ENCODE measurements around the gene NPTN.
"Not testable (repeated sequence)": the region's sequence is repeated elsewhere in the genome, so short reads cannot be mapped to it uniquely, and the experiment has no call there.

Gene NPTN

DNA sequence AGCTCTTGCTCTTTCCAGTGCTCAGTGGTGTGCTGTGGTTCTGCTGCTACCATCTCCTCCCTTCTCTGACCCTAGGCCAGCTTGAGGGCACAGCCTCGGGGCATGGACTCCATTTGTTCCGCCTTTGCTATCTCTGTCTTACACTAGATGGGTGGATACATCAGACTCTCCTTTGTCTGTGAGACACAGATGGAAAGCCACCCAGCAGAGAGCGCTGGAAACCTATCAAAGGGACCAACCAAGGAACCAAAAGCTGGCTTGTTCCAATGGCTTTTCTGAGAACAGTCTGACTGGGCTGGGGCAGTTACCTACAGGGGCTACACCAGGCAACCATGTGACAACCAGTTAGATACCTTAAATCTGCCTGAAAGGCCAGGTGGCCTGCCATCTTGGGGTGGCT, 63.8 kb downstream of the NPTN start:
- DNase-seq: no peak

DNA sequence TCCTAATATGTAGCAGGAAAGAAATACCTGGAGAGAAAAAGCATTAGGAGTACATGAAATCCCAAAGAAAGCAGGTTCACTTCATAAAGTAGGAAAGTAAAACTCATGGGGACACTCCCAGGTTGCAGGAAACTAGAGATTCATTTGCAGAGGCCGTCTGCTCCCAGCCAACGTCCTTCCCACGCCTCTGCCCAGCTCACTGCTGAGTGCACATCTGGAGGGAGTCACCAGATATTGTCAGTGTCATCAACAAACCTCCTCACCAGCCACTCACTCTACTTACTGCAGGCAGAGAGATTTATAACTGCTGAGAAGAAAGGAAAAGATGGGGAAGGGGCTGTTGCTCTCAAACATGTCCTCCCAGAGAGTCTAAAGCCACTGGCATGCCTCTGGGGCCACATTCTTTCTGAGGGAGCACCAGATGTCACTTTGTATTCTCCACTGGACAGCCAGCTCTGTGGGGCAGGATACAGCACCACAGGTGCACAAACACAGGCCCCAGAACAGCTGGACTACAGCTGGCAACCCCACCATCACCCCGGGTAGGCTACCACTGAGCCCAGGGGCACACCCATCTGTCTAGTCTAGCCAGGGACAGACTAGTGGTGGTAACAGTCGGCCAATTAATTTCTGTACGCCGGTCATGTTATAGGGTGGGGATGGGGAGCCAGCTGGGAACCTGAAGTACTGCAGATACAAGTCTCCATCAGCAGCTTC, 64.5 kb downstream of the NPTN start:
- DNase-seq: no peak

DNA sequence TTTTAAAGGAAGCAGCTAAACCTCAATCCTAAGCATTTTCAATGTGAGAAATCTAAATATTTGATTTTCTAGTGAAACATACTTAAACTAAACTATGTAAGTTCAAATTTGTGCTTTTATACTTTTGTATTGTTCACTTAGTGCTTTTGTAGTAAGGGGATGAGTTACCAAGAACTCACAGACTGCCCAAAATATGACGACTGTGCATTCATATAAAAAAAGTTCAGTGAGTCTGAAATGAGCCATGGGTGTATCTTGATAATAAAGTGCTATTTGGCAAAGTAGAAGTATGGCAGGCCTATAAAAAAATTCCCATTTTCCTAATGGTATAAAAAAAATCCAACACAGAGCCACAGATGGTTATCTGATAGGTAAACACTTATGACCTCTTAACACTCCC, 66.2 kb downstream of the NPTN start:
- no peak for DNase-seq

DNA sequence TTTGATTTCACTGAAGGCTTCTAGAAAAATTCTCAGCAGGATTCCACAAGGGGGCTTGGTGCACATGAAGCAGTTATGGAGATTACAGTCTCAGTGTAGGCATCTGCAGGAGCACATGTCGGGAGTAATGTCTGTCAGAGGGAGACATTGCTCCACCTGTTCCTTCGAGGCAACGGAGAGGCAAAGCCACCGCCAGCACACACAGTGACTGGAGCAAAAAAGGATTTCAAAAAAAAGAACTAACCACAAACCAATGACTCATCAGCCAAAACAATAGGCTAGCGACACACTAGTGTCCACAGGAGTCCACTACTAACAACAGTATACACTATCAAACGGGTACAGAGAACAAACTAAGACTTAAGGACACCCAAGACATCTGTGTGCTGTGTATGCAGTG, 68.9 kb downstream of the NPTN start:
- DNase-seq: no peak

DNA sequence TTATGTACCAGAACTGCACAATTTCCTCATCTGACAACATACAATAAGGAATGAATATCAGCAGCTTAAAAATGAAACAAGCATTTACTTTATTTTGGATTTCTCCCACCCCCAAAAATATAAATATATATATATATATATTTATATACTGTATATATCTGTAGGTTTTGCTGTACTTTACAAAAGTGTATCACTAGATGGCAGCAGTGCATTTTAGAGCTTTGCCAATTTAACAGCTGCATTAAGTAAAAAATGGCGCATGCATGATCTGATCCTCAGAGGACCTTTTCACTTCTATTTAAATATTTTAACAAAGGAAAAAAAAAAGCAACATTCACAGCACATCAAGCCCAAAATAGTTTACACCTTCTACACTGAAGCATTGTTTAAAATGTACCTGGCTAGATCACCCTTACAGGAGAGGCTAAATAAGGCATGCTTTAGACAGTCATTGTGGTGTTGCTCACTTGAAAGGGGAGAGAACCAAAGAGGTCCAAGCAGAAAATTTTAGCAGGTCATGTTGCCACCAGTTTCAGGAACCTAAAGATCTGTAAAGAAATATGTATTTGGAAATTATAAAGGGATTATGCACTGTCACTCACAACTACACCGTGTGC, 72.6 kb downstream of the NPTN start:
- DNase-seq: no peak

DNA sequence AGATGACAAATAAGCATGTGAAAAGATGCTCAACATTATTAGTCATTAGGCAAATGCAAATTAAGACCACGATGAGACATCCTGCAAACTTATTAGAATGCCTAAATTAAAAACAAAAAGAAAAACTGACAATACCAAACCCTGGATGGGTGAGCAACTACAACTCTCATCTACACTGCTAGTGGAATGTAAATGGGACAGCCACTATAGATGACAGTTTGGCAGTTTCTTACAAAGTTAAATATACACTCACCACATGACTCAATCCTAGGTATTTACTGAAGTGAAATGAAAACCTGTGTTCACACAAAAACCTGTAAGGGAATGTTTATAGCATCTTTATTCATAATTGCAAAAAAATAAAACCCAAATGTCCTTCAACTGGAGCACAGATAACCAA, 74.7 kb downstream of the NPTN start:
- DNase-seq: no peak

DNA sequence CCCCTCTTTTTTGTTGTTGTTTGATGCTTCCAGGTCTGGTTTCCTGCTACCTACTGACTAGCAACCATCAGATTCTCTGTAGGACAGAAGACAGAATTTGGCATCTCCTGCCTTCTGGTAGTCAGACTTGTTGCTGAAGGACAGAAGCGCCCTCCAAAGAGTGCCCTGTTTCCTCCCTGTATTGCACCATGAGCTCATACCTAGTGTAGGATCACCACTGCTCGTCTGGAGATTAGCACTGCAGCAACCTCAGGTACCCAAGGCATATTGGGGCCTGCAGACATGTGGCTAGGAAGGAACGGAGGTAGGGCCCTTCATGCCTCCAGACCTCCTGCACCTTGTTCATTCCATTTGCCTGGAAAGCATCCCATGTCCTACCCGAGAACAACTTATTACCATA, 78.1 kb downstream of the NPTN start:
- DNase-seq: no peak

DNA sequence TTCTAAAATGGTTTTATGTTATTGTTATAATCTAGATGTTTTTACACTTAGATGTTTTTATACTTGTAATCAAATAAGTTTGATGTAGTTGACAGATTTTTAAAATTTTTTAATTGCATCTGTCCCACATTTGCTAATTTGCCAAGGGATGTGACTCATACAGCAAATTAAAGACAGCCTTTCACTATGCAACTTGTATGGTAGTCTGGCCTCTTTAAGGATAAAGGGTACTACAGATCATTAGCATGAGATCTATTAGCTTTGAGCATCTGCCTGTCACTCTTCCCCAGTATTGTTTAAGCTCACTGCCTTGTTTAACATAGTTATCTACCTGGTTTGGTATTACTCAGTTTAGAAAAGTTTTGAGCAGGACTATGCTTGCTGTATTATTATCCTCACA, 83.0 kb downstream of the NPTN start:
- DNase-seq: no peak

DNA sequence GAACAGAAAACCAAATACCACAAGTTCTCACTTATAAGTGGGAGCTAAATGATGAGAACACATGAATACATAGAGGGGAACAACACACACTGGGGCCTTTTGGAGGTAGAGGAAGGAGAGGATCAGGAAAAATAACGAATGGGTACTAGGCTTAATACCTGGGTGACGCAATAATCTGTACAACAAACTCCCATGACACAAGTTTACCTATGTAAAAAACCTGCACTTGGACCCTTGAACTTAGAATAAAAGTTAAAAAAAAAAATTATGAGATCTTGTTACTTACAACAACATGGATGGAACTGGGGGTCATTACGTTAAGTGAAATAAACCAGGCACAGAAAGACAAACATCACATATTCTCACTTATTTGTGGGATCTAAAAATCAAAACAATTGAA, 84.3 kb downstream of the NPTN start:
- not testable (repeated sequence) for DNase-seq

DNA sequence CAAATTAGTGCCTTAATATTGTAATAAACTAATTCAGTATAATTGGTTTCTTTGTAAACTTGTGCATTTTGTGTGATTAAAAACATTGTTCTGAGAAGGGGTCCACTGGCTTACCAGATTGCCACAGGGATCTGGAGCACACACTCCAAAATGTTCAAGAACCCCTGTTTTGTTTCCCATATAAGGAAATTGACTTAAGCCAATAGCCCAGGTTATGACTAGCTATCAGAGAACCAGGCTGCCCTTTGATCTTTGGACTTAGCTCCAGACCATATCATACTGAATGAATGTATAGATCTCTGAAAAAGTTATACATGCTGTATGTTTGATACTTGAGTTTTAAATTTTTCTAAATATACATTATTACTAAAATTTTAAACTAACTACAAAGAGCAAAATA, 91.7 kb downstream of the NPTN start:
- no peak for DNase-seq

DNA sequence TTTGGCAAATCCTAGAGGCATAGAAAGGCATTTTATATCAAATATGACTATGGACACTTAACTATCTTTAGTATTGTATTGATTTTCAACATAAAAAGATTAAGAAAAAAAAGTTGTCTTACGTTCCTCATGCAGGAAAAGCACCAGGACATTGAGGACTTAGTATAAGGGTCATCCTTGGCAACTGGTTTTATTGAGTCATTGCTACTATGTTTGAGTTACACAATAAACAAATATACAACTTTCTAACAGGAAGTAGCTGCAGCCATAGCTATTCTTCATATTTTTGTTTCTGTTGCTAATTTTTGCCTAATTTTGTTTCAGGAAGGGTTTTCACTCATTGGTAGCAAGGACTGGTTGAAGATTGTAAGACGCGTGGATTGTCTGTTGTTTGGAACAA, 93.0 kb downstream of the NPTN start:
- no peak for DNase-seq

DNA sequence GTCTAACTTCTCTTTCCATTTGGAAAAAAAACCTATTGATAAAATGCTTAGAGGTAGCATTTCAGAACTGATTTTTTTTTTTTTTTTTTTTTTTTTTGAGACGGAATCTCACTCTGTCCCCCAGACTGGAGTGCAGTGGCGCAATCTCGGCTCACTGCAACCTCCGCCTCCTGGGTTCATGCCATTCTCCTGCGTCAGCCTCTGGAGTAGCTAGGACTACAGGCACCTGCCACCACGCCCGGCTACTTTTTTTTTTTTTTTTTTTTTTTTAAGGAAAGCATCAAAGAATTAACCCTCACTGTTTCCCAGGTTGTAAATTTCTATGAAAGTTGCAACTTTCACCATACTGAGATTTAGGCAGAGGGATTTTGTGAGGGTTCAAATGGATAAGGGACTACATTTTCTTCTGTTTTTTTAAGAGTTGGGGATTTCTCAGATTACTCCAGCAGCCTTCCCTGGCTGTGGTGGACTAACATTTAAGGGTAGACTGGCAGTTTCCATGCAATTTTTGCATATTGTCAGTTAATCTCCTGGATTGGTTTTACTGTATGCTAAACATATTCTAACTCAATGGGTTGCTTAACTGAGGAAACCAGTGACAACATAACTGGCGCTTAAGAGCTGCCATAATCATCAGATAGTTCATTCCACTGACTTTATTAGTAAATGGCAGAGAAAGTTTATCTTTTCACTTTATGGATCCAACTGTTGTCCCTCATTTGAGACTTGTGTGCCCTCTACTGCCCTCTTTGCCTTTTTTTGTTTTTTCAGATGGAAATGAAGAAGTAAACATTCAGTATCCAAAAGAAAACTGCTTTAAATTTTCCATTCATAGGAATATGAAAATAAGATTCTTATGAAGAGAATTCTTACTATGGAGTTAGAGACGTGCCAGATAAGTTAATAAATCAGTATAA, 93.7 kb downstream of the NPTN start:
- DNase-seq: no peak

DNA sequence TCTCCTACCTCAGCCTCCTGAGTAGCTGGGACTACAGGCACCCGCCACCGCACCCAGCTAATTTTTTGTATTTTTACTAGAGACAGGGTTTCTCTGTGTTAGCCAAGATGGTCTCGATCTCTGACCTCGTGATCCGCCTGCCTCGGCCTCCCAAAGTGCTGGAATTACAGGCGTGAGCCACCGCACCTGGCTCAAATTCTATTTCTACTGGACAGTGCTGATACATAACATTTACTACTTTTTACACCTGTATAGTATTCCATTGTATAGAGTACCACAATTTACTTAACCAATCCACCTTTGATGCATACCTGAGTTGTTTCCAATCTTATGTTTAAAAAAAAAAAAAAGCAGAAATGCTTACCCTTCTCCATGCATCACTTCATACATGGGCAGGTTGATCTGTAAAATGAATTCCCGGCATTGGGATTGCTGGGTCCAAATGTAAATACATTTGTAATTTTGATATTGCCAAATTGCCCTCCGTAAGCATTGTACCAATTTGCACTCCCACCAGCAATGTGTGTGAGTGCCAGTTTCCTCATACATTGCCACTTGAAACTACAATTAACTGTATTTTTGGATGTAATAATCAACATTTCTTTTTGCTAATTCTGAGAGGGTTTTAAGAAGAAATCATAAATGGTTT, 94.5 kb downstream of the NPTN start:
- DNase-seq: no peak

DNA sequence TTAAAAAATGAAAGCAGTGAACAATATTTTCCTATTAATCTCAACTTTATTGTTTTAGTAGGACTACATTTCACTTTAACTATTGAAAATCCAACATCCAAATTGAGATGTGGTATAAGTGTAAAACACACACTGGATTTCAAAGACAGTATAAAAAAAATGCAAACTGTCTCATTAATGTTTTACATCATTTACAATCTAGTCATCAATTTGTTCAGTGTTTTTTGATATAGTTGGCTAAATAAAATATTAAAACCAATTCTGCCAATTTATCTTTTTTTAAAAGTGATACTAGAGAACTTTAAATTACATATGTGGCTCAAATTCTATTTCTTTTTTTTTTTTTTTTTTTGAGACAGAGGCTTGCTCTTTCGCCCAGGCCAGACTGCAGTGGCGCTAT, 95.1 kb downstream of the NPTN start:
- no peak for DNase-seq

DNA sequence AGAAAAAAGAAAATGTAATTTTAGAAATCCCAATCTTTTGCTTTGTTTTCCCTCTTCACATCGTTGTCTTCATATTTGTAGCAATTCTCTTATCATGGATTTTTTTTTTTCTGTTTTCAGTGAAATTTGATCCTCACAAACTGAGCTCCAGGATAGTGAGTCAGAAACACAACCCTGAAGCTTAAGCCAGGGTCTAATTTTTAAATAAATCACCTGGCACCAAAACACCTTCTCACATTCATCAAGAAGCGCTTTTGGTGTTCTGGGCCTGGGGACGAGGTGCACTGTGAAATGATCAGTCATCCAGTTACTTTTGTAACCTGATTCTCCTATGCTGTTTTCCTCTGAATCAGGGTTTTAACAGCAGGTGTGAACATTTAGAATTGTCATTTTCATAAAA, 102.5 kb downstream of the NPTN start:
- no peak for DNase-seq

DNA sequence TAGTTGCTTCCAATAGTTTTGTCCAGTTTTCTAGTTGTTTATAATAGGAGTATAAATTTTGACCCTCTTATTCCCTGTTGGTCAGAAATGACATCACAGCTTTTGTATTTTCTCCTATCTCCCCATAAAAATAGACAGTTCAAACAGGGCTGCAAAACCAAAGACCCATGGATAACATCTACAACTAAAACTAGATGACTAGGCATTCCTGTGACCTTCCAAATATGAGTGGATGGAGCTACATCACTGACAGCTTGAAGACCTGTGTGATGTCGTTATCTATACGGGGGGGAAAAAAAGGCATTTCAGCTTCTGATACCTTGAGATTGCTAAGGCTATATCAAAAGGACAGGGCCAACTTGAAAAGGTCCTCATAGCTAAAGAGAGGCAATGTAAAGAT, 105.6 kb downstream of the NPTN start:
- DNase-seq: no peak

DNA sequence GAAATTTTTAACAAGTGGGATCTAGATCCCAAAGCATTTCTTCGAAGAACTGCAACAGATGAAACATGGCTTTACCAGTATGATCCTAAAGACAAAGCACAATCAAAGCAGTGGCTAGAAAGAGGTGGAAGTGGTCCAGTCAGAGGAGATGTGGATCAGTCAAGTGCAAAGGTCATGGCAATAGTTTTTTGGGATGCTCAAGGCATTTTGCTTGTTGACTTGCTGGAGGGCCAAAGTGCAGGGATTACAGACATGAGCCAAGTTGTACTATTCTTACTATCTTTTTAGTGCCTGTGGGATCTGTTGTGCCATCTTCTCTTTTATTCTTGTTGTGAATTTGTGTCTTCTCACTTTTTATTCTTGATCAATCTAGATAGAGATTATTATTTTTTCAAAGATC, 108.3 kb downstream of the NPTN start:
- DNase-seq: no peak

DNA sequence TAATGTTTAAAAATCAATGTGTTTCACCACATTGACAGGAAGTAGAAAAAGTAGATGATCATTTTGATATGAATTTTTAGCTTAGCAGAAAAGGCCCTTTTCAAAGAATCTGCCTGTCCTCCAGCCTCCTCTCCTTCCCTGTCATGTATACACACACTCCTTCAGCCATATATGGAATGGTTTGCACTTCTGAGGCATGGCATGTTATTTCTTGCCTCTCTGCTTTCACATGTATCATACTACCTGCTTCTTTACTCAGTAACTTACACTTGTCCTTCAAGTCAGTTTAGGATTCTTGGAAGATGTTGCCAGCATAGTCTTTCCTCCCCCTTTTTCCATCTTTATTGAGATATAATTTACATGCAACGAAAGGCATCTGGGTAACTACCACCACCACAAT, 111.2 kb downstream of the NPTN start:
- DNase-seq: no peak

DNA sequence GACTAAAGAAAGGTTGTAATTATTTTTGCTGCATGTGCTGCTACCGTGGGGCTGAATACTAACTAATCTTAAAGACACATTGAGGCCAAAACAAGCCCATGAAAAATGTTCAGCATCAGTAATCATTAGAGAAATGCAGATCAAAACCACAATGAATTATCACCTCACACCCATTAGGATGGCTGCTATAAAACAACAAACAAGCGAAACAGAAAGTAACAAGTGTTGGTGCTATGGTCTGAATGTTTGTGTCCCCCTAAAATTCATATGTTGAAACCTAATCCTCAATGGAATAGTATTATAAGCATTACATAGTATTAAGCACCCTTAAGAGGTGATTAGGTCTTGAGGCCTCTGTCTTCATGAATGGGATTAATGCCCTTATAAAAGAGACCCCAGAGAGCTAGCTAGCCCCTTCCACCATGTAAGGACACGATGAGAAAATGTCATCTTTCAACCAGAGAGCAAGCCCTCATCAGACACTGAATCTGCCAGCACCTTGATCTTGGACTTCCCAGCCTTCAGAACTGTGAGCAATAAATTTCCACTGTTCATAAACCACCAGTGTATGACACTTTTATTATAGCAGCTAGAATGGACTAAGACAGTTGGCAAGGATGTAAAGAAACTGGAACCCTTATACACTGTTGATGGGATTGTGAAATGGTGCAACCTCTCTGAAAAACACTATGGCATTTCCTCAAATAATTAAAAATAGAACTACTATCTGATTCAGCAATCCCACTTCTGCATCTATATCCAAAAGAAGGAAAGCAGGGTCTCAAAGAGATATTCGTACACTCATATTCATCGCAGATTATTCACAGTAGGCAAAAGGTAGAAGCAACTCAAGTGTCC, 114.1 kb downstream of the NPTN start:
- DNase-seq: no peak

DNA sequence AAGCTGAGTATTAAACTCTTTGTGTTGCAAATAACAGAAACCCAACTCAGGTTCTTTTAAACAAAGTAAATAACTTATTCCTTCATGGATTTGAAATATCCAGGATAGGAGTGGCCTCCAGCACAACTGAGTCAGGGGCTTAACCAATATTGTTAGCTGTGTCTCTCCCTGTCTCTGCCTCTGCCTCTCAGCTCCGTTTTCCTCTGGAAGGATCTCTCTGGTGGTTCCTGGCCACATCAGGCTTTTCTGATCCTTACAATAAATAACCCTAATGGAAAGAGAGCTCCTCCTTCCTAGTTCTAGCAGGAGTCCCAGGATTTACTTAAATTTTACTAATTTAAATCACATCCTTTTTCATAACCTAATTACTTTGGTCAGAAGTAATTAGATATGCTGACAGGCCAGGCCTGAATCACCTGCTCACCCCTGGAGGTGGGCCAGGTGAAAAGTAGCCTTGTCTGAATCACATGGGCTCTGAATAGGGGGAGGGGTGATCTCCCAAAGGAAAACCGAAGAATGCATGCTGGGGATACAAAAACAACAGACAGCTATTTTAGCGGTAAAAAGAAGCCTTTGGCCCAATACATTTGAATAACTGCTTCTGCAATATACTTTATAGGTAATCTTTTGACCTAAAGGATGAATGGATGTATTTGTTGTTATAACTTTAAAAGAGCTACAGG, 114.9 kb downstream of the NPTN start:
- no peak for DNase-seq

DNA sequence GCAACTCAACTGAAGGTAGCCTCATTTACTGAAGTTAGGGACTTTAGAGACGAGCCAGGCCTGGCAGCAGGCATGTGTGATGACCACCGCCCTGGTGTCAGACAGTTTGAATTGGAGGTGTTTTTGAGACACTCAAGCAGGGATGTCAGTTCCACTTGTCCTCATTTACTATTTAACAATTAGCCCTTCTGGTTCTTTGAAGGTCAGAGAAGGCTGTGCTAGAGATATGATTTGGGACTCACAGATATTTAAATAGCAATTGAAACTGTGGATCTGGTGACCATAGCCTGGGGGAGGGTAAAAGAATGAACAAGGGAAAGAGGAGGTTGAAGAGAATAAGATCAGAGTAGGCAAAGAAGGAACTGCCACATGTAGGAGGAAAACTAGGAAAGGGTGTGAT, 115.6 kb downstream of the NPTN start:
- no peak for DNase-seq

DNA sequence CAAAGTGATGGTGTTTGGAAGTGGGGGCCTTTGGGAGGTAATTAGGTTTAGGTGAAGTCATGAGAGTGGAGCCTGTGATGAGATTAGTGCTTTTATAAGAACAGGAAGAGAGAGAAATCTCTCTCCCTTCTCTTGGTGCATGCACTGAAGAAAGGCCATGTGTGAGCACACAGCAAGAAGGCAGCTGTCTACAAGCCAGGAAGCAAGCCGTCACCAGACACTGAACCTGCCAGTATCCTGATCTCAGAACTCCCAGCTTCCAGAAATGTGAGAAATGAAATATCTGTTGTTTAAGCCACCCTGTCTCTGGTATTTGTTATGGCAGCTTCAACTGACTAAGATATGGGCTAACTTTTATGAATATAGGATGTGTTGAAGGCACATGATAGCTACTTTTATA, 117.7 kb downstream of the NPTN start:
- no peak for DNase-seq
